K562 (cell line): ENCODE results near the gene SLC19A1.

Experiments used
- IRF2 ChIP-seq: sonication (generic); formaldehyde crosslinking; IDR thresholded peaks from 2 replicates; pipeline ENCODE4 v1.8.1; 2022; ENCODE audit warnings: mild to moderate bottlenecking, missing genetic modification reagents
- PHB2 ChIP-seq: fragments of 450-650 bp; IDR thresholded peaks from 2 replicates; pipeline ENCODE4 v1.6.1; 2017; ENCODE audit warnings: low read depth
- SOX6 ChIP-seq: fragments of 450-650 bp; IDR thresholded peaks from 2 replicates; pipeline ENCODE4 v1.6.1; 2014; ENCODE audit warnings: mild to moderate bottlenecking
- TF ChIP-seq, protein P1 (sequence below): fragments of 200-800 bp; sonication (Bioruptor generic); IDR thresholded peaks from 2 replicates; pipeline ENCODE4 v1.6.1; 2017; ENCODE audit warnings: missing genetic modification characterization, missing compliant biosample characterization

DNA sequence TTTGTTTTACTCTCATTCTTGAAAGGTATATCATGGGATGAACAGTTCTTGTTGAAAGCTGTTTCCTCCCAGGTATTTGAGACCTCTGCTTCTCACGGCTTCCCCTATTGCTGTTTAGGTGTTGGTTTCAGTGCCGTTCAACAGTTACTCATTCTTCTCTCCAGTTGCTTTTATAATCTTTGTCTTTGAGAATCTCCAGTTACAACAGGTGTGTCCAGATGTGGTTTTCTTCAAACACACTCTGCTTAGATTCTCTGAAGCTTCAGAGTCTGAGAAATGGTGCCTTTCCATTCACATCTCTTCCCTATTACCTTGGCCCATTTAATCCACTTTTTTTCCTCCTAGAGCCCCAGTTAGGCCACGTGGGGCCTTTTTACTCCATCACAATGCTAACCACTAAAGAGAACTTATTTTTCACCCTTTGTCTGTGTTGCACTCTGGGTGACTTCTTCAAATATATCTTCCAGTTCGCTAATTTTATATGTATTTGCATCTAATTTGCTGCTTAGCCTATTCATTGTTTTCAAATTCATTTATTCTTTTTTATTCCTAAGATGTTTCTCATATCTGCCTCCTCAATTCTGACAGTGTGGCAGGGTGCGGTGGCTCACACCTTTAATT lies 46.7 kb upstream of the SLC19A1 start:
- TF ChIP-seq, protein P1, sequence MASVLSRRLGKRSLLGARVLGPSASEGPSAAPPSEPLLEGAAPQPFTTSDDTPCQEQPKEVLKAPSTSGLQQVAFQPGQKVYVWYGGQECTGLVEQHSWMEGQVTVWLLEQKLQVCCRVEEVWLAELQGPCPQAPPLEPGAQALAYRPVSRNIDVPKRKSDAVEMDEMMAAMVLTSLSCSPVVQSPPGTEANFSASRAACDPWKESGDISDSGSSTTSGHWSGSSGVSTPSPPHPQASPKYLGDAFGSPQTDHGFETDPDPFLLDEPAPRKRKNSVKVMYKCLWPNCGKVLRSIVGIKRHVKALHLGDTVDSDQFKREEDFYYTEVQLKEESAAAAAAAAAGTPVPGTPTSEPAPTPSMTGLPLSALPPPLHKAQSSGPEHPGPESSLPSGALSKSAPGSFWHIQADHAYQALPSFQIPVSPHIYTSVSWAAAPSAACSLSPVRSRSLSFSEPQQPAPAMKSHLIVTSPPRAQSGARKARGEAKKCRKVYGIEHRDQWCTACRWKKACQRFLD (CRISPR knock-in tag), result no peak
- TF ChIP-seq PHB2, result no peak
- no peak for TF ChIP-seq IRF2 (CRISPR knock-in tag)
- TF ChIP-seq SOX6, result no peak
